LNCaP clone FGC (cell line): ENCODE results near the gene SLC2A11.
A peak's percentile ranks its signal among the peaks of the same experiment; 100 is the strongest.

Experiments
- DNase-seq: peaks from one replicate; pipeline ENCODE4 v3.0.0-alpha.2; 2011; ENCODE audit warnings: low read depth
- H3K4me3 ChIP-seq: 2 replicates; pipeline ENCODE4 v1.5.1; 2011; ENCODE audit warnings: mild to moderate bottlenecking, low read depth, low read length, control low read depth
- TF ChIP-seq, protein P1 (sequence below): IDR thresholded peaks from 2 replicates; pipeline ENCODE4 v1.5.1; 2012; ENCODE audit warnings: mild to moderate bottlenecking; ENCODE audit not compliant: control insufficient read depth, insufficient read depth; ENCODE audit errors: extremely low read depth

SLC2A11 gene, protein sequence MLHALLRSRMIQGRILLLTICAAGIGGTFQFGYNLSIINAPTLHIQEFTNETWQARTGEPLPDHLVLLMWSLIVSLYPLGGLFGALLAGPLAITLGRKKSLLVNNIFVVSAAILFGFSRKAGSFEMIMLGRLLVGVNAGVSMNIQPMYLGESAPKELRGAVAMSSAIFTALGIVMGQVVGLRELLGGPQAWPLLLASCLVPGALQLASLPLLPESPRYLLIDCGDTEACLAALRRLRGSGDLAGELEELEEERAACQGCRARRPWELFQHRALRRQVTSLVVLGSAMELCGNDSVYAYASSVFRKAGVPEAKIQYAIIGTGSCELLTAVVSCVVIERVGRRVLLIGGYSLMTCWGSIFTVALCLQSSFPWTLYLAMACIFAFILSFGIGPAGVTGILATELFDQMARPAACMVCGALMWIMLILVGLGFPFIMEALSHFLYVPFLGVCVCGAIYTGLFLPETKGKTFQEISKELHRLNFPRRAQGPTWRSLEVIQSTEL

DNA sequence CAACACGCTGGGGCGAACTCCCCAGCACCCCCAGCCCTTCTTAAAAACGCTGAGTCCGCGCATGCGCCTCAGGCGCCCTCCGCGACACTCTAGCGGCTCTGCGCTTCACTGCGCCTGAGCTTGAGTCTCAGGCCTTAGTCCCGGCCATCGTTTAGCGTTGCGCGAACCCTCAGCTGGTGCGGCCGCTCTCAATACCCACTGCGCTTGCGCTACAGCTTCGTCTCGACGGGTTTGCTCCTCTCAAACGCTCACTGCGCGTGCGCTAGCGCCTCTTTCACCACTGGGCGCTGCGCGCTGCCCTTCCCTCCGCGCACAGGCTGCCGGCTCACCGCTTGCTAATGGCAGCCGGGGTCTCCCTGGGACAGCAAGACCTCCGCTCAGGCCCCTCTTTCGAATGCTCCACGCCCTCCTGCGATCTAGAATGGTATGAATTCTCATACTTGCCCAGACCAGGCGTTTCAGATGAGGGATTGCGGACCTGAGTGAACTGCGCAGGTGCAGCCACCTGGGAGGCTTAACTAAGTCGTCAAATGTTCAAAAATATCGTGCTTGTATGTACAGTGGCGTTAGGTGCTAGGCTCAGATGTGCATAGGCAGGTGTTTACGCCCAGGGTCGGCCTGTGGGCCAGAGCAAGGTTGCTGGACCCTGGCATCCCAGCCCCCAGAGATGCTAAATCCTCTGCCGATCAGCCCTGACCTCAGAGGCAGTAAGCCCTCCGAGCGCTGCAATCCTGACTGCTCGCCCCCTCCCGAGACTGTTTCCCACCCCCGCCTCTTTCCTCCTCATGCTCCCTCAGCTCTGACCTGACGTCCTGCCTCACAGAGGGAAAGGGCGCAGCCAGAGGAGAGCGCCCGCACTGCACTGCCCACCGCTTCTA is at the start of gene SLC2A11:
SLC2A11 (plus strand) TSS at position 270 of the 878 bp plus-strand sequence; CDS start at position 395, 125 bp downstream.
- TF ChIP-seq, protein P1, sequence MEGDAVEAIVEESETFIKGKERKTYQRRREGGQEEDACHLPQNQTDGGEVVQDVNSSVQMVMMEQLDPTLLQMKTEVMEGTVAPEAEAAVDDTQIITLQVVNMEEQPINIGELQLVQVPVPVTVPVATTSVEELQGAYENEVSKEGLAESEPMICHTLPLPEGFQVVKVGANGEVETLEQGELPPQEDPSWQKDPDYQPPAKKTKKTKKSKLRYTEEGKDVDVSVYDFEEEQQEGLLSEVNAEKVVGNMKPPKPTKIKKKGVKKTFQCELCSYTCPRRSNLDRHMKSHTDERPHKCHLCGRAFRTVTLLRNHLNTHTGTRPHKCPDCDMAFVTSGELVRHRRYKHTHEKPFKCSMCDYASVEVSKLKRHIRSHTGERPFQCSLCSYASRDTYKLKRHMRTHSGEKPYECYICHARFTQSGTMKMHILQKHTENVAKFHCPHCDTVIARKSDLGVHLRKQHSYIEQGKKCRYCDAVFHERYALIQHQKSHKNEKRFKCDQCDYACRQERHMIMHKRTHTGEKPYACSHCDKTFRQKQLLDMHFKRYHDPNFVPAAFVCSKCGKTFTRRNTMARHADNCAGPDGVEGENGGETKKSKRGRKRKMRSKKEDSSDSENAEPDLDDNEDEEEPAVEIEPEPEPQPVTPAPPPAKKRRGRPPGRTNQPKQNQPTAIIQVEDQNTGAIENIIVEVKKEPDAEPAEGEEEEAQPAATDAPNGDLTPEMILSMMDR = peak; percentile 29
- peak; percentile 90 for DNase-seq

DNA sequence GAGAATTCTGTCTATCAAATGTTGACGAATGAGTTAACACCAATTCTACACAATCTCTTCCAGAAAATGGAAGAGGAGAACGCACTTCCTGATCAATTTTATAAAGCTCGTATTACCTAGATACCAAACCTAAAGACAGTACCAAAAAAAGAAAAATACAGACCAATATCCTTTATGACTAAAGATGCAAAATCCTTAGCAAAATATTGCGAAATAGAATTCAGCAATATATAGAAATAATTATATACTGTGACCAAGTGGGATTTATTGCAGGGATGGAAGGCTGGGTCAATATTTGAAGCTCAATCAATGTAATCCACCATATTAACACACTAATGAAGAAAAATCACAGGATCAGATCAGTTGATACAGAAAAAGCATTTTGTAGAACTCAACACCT is 45.3 kb upstream of the SLC2A11 start:
- TF ChIP-seq, protein P1 = no peak
- no peak for DNase-seq
- H3K4me3 ChIP-seq = no peak overlapping the region

More for the DNA sequence above, at the start of gene SLC2A11:
- peak within 1 kb of the TSS; percentile 96 for H3K4me3 ChIP-seq

DNA sequence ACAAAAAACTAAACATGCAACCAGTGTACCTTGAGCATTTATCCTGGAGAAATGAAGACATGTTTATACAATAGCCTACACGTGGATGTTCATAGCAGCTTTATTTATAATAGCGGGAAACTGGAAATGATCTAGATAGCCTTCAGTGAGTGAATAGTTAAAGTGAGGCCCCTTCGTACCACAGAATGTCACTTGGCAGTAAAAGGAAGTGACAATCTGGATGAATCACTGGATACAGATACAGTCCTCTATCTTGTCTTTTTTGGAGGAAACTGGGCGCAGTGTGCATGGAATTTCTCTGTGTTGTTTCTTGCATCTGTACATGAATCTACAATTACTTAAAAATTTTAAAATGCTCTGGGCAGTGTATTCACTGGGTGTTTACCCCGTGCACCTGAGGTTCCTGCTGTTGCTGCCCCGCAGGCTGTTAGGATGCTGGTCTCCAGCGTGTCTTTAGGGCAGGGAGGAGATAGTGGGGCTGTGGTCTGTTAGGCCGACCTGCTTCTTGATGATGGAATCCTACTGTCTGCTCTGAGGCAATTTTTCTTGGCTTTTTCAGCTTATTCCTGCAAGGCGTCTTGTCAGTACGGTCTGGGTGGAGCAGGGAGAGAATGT is 42.0 kb upstream of the SLC2A11 start:
- TF ChIP-seq, protein P1 = no peak
- no peak for DNase-seq
- no peak overlapping the region for H3K4me3 ChIP-seq

DNA sequence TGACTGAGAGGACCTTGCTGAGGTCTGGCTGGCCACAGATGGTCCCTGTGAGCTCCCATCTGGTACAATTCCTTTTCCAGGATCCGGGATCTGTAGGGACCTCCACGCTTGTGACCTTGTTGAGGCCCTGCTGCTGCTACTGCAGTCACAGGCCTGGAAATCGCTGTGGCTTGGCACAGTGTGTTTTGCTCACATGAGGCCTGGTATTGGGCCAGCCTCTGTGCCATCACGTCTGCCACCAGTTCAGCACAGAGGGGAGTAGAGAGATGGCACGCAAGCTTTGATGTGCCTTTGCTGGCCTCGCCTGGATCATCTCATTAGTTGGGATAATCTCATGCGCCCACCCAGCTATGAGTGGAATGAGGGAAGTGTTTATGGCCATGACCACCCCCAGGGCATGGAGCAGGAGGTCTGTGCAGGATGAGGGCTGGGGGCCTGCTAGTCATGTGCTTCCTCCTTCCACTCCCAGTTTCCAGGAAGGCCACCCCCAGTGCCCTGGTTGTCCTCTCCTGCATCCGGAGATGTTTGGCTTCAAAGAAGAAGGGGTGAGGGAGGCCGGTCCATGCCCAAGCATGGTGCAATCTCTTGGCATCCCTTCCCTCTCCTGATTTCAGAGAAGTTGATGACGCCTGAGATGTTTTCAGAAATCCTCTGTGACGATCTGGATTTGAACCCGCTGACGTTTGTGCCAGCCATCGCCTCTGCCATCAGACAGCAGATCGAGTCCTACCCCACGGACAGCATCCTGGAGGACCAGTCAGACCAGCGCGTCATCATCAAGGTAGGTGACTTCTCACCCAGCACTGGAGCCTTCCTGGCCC is 41.3 kb upstream of the SLC2A11 start:
- TF ChIP-seq, protein P1 = no peak
- no peak for DNase-seq

DNA sequence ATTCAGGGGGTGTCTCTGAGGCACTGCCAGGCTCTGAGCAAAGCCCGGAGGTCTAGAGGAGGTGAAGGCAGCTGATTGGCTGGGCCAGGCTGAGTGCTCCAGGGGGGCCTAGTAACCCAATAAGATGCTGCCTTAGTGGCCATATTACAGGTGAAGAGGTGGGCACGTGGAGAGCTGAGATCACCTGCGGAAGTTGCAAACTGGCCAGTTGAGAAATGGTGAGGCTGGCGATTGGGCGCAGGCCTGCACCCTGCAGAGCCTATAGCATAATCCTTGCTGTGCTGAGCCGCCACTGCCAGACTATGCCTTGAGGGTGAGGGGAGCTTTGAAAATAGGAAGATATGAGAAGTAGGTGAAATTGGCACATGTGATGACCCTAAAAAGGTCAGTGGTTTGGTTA is 40.5 kb upstream of the SLC2A11 start:
- no peak for DNase-seq
- TF ChIP-seq, protein P1 = no peak
- H3K4me3 ChIP-seq = no peak overlapping the region

More for the DNA sequence above, 41.3 kb upstream of the SLC2A11 start:
- H3K4me3 ChIP-seq = no peak overlapping the region

DNA sequence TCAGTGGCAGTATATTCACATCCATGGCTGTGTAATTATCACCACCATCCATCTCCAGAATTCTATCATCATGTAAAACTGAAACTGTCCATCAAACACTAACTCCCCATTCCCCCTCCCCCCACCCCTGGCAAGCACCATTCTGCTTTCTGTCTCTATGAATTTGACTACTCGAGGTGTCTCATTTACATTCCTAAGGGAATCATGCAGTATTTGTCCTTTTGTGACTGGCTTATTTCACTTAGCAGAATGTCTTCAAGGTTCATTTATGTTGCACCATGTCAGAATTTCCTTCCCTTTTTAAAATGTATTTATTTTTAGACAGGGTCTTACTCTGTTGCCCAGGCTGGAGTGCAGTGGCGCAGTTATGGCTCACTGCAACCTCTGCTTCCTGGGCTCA is 39.1 kb upstream of the SLC2A11 start:
- no peak overlapping the region for H3K4me3 ChIP-seq
- TF ChIP-seq, protein P1 = no peak
- no peak for DNase-seq
